GM12878 (cell line): ENCODE data around the gene CACNA2D2. TPM values are rescaled to one million over a fixed set of nuclear protein-coding genes. Genes with fewer than 3 reads are reported as not detected.
A peak's percentile ranks its signal among the peaks of the same experiment; 100 is the strongest.

Experiments
- ATAC-seq: fragments of 200-7000 bp; cut with Tn5 transposase; 3 replicates; pipeline ENCODE4 v1.9.1; 2020; ENCODE audit warnings: mild to moderate bottlenecking, moderate library complexity
- BruUV-seq: library from RNA; stranded (reverse); fragments of 400-500 nt; replicated peaks from 2 replicates; lab custom pipeline; 2021; lab: Mats Ljungman, UMichigan
- CTCF ChIA-PET: fragments of 300-600 bp; sonication (Branson Sonifier 250); formaldehyde crosslinking; extraction: SDS; loops from one replicate; lab custom pipeline; 2021; ENCODE audit warnings: inconsistent platforms; lab: Yijun Ruan, JAX
- POLR2A ChIA-PET: fragments of 350-600 bp; formaldehyde crosslinking; extraction: SDS; loops from one replicate; lab custom pipeline; 2021; ENCODE audit warnings: inconsistent platforms; lab: Charles Lee
- RAD21 ChIA-PET: fragments of 300-600 bp; sonication (Branson Sonifier 250); formaldehyde crosslinking; loops from one replicate; lab custom pipeline; 2023; ENCODE audit warnings: antibody characterized with exemption; ENCODE audit not compliant: unreplicated experiment; lab: Charles Lee
- SMC1A ChIA-PET: fragments of 300-600 bp; sonication (Branson Sonifier 250); formaldehyde crosslinking; loops from one replicate; lab custom pipeline; 2023; ENCODE audit not compliant: unreplicated experiment, uncharacterized antibody; lab: Charles Lee
- DNase-seq: peaks from one replicate; pipeline ENCODE4 v3.0.0-alpha.2; 2011; ENCODE audit warnings: low read depth, low spot score
- FAIRE-seq: peaks from 3 replicates; lab custom pipeline; 2011; peaks lifted over from hg19 to GRCh38; lab: Jason Lieb, UNC
- H2AFZ ChIP-seq: 2 replicates; pipeline ENCODE4 v1.6.0; 2011; ENCODE audit warnings: low read depth, low read length, control low read depth; ENCODE audit not compliant: control insufficient read depth
- H3K27ac ChIP-seq: 2 replicates; pipeline ENCODE4 v1.5.1; 2011; ENCODE audit warnings: control low read depth; ENCODE audit not compliant: control insufficient read depth, insufficient read depth
- H3K27me3 ChIP-seq, 2 experiments: replicated peaks in 1 of 2; 2 replicates each; pipeline versions ENCODE4 v1.6.0 to v1.6.1; 2011; ENCODE audit warnings: low read length in 1 of 2; ENCODE audit not compliant: control insufficient read depth in 2 of 2, insufficient read depth in 2 of 2
- H3K36me3 ChIP-seq, 2 experiments: 2 replicates each; pipeline ENCODE4 v1.5.1; 2011; ENCODE audit warnings: low read length in 1 of 2; ENCODE audit not compliant: control insufficient read depth in 2 of 2, insufficient read depth in 2 of 2
- H3K4me1 ChIP-seq: 2 replicates; pipeline ENCODE4 v1.6.1; 2011; ENCODE audit warnings: mild to moderate bottlenecking, low read length, moderate library complexity, mixed read lengths; ENCODE audit not compliant: control insufficient read depth, insufficient read depth
- H3K4me2 ChIP-seq: 2 replicates; pipeline ENCODE4 v1.6.0; 2011; ENCODE audit warnings: control low read depth; ENCODE audit not compliant: control insufficient read depth, insufficient read depth
- H3K4me3 ChIP-seq: fragments of 200-600 bp; sonication (generic); 2 replicates; pipeline ENCODE4 v1.5.1; 2016
- H3K79me2 ChIP-seq: 2 replicates; pipeline ENCODE4 v1.6.0; 2011; ENCODE audit warnings: low read length; ENCODE audit not compliant: control insufficient read depth, insufficient read depth
- H3K9ac ChIP-seq: 2 replicates; pipeline ENCODE4 v1.8.0; 2011; ENCODE audit warnings: low read length, control low read depth, mixed read lengths; ENCODE audit not compliant: control insufficient read depth, insufficient read depth
- H3K9me3 ChIP-seq: replicated peaks from 3 replicates; pipeline ENCODE4 v1.5.1; 2011; ENCODE audit warnings: mild to moderate bottlenecking, low read length; ENCODE audit not compliant: control insufficient read depth, insufficient read depth
- H4K20me1 ChIP-seq: 2 replicates; pipeline ENCODE4 v1.6.0; 2011; ENCODE audit not compliant: control insufficient read depth, insufficient read depth
- EP300 ChIP-seq, 2 experiments: fragments of 150-350 bp in 1 of 2; IDR thresholded peaks; 2 replicates each; pipeline ENCODE4 v1.6.1; 2011 to 2012; ENCODE audit warnings: low read depth in 2 of 2, low read length in 2 of 2, borderline replicate concordance in 1 of 2, improper control_type of control experiment in 1 of 2, inconsistent platforms in 1 of 2; ENCODE audit not compliant: control insufficient read depth in 1 of 2
- IKZF2 ChIP-seq, 2 experiments: fragments of 450-650 bp; IDR thresholded peaks; 2 replicates each; pipeline ENCODE4 v1.6.1; 2017; ENCODE audit warnings: mild to moderate bottlenecking in 2 of 2, moderate library complexity in 2 of 2
- NR2C1 ChIP-seq: fragments of 450-650 bp; IDR thresholded peaks from 2 replicates; pipeline ENCODE4 v1.6.1; 2017; ENCODE audit warnings: antibody characterized with exemption, mild to moderate bottlenecking, moderate library complexity
- NR2C2 ChIP-seq: IDR thresholded peaks from 2 replicates; pipeline ENCODE4 v1.6.1; 2011; ENCODE audit warnings: borderline replicate concordance, low read depth; ENCODE audit not compliant: control insufficient read depth, insufficient read length
- NRF1 ChIP-seq: conservative IDR thresholded peaks from 2 replicates; pipeline ENCODE4 v1.6.1; 2011; ENCODE audit warnings: mild to moderate bottlenecking, low read depth, low read length, improper control_type of control experiment
- POLR2AphosphoS5 ChIP-seq: IDR thresholded peaks from 2 replicates; pipeline ENCODE4 v1.6.1; 2011; ENCODE audit warnings: mild to moderate bottlenecking, low read length, inconsistent platforms
- RBBP5 ChIP-seq: fragments of 200-600 bp; sonication (generic); conservative IDR thresholded peaks from 2 replicates; pipeline ENCODE4 v1.6.1; 2016
- RUNX3 ChIP-seq: IDR thresholded peaks from 2 replicates; pipeline ENCODE4 v1.6.1; 2012; ENCODE audit warnings: low read length, inconsistent platforms
- WGBS: methylation state at CpG from one replicate; pipeline ENCODE4 v1.1.6; 2016; ENCODE audit warnings: low lambda C conversion rate; ENCODE audit not compliant: insufficient replicate concordance, insufficient coverage; ENCODE audit errors: missing lambda C conversion rate; 5-methylcytosine and 5-hydroxymethylcytosine counted together
- in situ Hi-C: fragments of 300-500 bp; cut with MboI; formaldehyde crosslinking; loops from 9 replicates; pipeline ENCODE4 v1.14.3; 2018; ENCODE audit warnings: mixed read lengths
- intact Hi-C: fragments of 100-400 bp; cut with micrococcal nuclease; formaldehyde crosslinking; loops from one replicate; pipeline ENCODE4 v1.14.2; 2022; ENCODE audit not compliant: unreplicated experiment
- polyA plus RNA-seq, 11 experiments: library from polyadenylated mRNA; depleted of rRNA in 4 of 11; unstranded in 6 of 11; stranded (reverse) in 5 of 11; fragments of >200 nt; fragmentation: Nextera tagmentation in 4 of 11; fragmentation: Illumina TruSeq in 1 of 11; extraction: Ambion mirVana in 4 of 11; extraction: Trizol in 1 of 11; gene quantifications; 1 replicate in 1 of 11; 2 replicates in 10 of 11; pipeline versions ENCODE4 v1.2.1 to v1.2.3, GENCODE V29; 2011 to 2016; ENCODE audit warnings: inconsistent platforms in 2 of 11, missing spikeins in 2 of 11, low read depth in 1 of 11
- total RNA-seq, 4 experiments: library from RNA; depleted of rRNA in 3 of 4; stranded (reverse); fragments of >200 nt in 3 of 4; fragmentation: Illumina TruSeq in 1 of 4; extraction: Trizol in 1 of 4; gene quantifications; 2 replicates each; pipeline versions ENCODE4 v1.2.1 to v1.2.3, GENCODE V29; 2013 to 2021
- TF ChIP-seq, protein P1 (sequence below): fragments of 450-650 bp; conservative IDR thresholded peaks from 2 replicates; pipeline ENCODE4 v1.6.1; 2017; ENCODE audit warnings: mild to moderate bottlenecking, moderate library complexity
- TF ChIP-seq, protein P2 (sequence below): fragments of 450-650 bp; IDR thresholded peaks from 2 replicates; pipeline ENCODE4 v1.6.1; 2017; ENCODE audit warnings: mild to moderate bottlenecking

CACNA2D2 gene
- total and polyA plus RNA-seq, 10 of the 15 experiments (the other 5 are each of a cell fraction or from before 2014, with no cell fraction given), result 0.03 to 0.07 TPM; not detected in 8

DNA sequence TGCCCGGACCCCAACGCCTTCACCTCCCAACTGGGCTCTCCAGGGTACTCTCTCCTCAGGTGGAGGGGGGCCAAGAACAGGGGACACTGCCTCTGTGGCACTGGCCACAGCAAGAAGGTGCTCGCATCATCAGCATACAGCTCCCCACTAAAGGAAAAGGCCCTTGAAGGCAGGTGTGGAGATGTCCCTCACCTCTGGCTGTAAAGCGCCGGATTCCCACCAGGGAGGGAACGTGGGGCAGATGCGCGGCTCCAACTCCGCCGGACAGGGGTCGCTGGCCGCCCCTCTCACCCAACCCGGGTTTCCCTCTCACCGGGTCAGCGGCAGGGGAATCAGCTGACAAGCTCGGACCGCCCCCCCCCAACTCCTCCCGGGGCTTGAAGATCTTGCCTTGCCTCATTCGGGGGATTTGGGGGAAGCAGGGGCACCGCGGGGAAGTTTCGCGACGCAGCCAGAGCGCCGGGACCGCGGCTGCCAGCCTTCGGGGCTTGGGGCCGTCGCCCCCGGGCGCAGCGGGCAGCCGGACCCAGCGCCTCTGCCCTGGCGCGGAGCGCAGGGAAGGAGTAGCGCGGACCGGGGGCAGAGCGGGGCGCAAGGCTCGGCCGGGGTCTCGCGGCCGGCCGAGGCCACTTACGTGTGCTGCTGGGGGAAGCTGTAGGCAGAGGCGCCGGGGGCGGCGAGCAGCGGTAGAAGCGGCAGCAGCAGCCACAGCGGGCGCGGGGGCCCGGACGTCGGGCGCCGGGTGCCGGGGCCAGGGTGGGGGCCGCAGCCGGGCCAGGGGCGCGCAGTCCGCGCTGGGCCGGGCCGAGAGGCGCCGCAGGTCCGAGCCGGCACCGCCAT, 630 bp downstream of the CACNA2D2 start:
- Histone ChIP-seq H3K4me2 (peak overlapping the region; percentile 13; the same call in 1 of the 2 replicates), H3K36me3 (no peaks in the 10 kb centered on the region), H3K79me2 (no peaks in the 10 kb centered on the region), H3K9me3 (no peaks in the 10 kb centered on the region), H3K4me1 (no peaks in the 10 kb centered on the region), H3K9ac (no peak overlapping the region), H3K4me3 (no peak overlapping the region), H3K27me3 (peaks cover 7 to 11% of the 10 kb centered on the region in 2 experiments), H4K20me1 (no peaks in the 10 kb centered on the region), H2AFZ (no peak overlapping the region), H3K27ac (no peak overlapping the region)
- ChIA-PET CTCF (no interaction called here), RAD21 (no interaction called here), POLR2A (no interaction called here), SMC1A (no interaction called here)
- no TSS peak for BruUV-seq
- no peak for FAIRE-seq
- no peak for DNase-seq
- WGBS, result 8% methylated on average over 59 of the region's 79 CpGs
- intact Hi-C loops (no loop called here), in situ Hi-C loops (no loop called here)
- TF ChIP-seq, protein P1, sequence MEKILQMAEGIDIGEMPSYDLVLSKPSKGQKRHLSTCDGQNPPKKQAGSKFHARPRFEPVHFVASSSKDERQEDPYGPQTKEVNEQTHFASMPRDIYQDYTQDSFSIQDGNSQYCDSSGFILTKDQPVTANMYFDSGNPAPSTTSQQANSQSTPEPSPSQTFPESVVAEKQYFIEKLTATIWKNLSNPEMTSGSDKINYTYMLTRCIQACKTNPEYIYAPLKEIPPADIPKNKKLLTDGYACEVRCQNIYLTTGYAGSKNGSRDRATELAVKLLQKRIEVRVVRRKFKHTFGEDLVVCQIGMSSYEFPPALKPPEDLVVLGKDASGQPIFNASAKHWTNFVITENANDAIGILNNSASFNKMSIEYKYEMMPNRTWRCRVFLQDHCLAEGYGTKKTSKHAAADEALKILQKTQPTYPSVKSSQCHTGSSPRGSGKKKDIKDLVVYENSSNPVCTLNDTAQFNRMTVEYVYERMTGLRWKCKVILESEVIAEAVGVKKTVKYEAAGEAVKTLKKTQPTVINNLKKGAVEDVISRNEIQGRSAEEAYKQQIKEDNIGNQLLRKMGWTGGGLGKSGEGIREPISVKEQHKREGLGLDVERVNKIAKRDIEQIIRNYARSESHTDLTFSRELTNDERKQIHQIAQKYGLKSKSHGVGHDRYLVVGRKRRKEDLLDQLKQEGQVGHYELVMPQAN, result no peak
- TF ChIP-seq POLR2AphosphoS5 (no peak), IKZF2 (IDR thresholded peaks at IDR 0.05) (no peak)
- no peak for ATAC-seq

DNA sequence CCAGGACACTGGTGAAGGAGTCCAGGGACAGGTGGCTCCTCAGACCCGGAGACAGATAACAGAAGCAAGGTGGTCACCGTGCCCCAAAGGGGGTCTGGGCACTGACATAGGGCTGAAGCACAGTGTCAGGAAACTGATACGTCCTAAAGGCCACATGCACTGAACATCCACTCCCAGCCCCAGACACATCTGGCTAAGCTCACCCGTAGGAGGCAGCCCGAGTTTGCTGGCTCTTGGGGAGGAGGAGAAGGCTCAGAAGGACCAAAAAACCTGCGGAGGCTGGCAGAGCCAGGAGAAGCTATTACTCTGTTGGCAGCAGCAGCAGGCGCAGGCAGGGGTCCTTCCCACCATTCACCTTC, 1.2 kb downstream of the CACNA2D2 start:
- ATAC-seq (no peak), FAIRE-seq (no peak), DNase-seq (no peak)
- H3K79me2 ChIP-seq, result no peaks in the 10 kb centered on the region
- peaks cover 7 to 11% of the 10 kb centered on the region in 2 experiments for H3K27me3 ChIP-seq
- in situ Hi-C loops (no loop called here), intact Hi-C loops (no loop called here)
- CTCF ChIA-PET, result no interaction called here
- POLR2A ChIA-PET, result no interaction called here
- 7% methylated on average over 7 of the region's 7 CpGs for whole genome bisulfite sequencing
- no peak overlapping the region for H2AFZ ChIP-seq
- no peaks in the 10 kb centered on the region for H3K4me1 ChIP-seq
- H3K36me3 ChIP-seq, result no peaks in the 10 kb centered on the region
- H3K4me2 ChIP-seq, result no peak overlapping the region
- no peak overlapping the region for H3K4me3 ChIP-seq
- RAD21 ChIA-PET, result no interaction called here
- H3K9me3 ChIP-seq, result no peaks in the 10 kb centered on the region
- no peak overlapping the region for H3K27ac ChIP-seq
- no peak for TF ChIP-seq NR2C2
- TF ChIP-seq EP300 (IDR thresholded peaks at IDR 0.05; ENCODE audit: borderline replicate concordance in 1 of 2, control insufficient read depth in 1 of 2, low read depth in 2 of 2, low read length in 2 of 2), result no peak
- TF ChIP-seq, protein P2, sequence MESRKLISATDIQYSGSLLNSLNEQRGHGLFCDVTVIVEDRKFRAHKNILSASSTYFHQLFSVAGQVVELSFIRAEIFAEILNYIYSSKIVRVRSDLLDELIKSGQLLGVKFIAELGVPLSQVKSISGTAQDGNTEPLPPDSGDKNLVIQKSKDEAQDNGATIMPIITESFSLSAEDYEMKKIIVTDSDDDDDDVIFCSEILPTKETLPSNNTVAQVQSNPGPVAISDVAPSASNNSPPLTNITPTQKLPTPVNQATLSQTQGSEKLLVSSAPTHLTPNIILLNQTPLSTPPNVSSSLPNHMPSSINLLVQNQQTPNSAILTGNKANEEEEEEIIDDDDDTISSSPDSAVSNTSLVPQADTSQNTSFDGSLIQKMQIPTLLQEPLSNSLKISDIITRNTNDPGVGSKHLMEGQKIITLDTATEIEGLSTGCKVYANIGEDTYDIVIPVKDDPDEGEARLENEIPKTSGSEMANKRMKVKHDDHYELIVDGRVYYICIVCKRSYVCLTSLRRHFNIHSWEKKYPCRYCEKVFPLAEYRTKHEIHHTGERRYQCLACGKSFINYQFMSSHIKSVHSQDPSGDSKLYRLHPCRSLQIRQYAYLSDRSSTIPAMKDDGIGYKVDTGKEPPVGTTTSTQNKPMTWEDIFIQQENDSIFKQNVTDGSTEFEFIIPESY, result no peak
- no peak for TF ChIP-seq RBBP5
- no peak for TF ChIP-seq NRF1
- no peak for TF ChIP-seq NR2C1
- no peak for TF ChIP-seq RUNX3
- no peak overlapping the region for H3K9ac ChIP-seq
- H4K20me1 ChIP-seq, result no peaks in the 10 kb centered on the region
- SMC1A ChIA-PET, result no interaction called here
- BruUV-seq, result no TSS peak
